ENCODE data around the gene STC2. TPM values are rescaled to one million over a fixed set of nuclear protein-coding genes. Genes with fewer than 3 reads are reported as not detected.

The STC2 gene
- total and polyA plus RNA-seq, 2 of the 4 experiments (the other 2 are of a cell fraction), result 87.5 to 270 TPM

DNA sequence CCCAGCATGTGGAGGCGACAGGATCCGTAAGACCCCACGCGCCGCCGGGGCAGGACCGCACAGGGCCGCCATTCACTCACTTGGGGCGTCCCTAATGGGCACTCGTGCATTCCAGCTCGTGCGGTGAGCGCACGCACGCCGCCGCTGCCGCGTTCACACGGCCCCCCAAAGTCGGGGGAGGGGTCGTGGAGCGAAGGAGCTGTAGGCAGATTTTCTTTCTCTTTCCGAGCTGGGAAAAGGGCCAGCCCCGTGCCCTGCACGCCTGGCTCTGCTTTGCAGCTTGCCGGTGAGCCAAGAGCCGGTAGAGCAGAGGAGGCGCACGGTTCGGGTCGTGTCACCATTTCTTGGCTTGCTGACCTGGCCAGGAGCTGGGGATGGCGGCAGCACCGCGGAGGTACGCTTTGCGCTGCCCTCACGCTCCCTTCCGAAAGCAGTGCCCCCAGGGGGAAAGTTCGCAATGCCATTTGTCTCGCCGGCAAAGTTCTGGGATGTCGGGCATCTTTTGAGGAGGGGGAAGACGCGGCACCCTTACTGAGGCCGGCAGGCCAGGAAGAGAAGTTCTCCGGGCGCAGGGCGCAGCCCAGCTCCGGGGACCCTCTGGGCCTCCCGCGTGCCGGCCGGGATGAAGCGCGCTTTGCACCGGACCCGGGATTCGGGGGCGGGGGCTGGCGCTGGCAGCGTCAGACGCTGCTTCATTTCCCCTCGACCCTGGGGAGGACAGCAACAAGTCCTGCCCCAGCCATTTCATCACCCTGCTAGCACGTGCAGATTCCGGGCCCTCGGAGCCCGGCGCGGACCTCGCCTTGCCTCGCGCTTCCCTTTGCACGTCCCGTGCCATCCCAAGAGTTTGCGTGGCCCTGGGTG is 898 bp downstream of the STC2 start (continued):
- TF ChIP-seq RAD21 (IDR thresholded peaks at IDR 0.05; ENCODE audit: low read length) (no peak), MXI1 (IDR thresholded peaks at IDR 0.05; ENCODE audit: borderline replicate concordance, low read depth, low read length) (peak; percentile 66; the same call in 1 of the 2 replicates), FOS (IDR thresholded peaks at IDR 0.05; ENCODE audit: low read depth, low read length) (no peak), RFX5 (IDR thresholded peaks at IDR 0.05; ENCODE audit: low read depth, low read length) (no peak), POLR2A (IDR thresholded peaks at IDR 0.05; ENCODE audit: low read depth, low read length) (peak; percentile 18; the same call in 1 of the 2 replicates)
- TF ChIP-seq, protein P1, sequence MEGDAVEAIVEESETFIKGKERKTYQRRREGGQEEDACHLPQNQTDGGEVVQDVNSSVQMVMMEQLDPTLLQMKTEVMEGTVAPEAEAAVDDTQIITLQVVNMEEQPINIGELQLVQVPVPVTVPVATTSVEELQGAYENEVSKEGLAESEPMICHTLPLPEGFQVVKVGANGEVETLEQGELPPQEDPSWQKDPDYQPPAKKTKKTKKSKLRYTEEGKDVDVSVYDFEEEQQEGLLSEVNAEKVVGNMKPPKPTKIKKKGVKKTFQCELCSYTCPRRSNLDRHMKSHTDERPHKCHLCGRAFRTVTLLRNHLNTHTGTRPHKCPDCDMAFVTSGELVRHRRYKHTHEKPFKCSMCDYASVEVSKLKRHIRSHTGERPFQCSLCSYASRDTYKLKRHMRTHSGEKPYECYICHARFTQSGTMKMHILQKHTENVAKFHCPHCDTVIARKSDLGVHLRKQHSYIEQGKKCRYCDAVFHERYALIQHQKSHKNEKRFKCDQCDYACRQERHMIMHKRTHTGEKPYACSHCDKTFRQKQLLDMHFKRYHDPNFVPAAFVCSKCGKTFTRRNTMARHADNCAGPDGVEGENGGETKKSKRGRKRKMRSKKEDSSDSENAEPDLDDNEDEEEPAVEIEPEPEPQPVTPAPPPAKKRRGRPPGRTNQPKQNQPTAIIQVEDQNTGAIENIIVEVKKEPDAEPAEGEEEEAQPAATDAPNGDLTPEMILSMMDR (conservative IDR thresholded peaks at IDR 0.05; ENCODE audit: low read depth, low read length), result no peak

Measured in IMR-90 (cell line).